GM19397 (cell line): ENCODE results near the gene AVP.

Source experiments
- ATAC-seq: cut with Tn5 transposase; IDR thresholded peaks from one replicate; pipeline ENCODE4 v1.9.1; 2021; ENCODE audit warnings: mild to moderate bottlenecking, moderate library complexity; ENCODE audit not compliant: unreplicated experiment

Gene AVP

GRCh38 chr20:3047486-3048419 lies 36.8 kb downstream of the AVP start:
- no peak for ATAC-seq

- ATAC-seq = no peak
Observed at GRCh38 chr20:3046677-3047462, 37.7 kb downstream of the AVP start.

- peak; percentile 91 for ATAC-seq
Observed at GRCh38 chr20:3045816-3046676, 38.5 kb downstream of the AVP start, which contains the start of gene MRPS26. TSS of gene MRPS26 (plus strand) at chr20:3046052. CDS start at chr20:3046069, 17 bp downstream.

- peak; percentile 41 for ATAC-seq
Observed at GRCh38 chr20:3045042-3045815, 39.3 kb downstream of the AVP start.

- ATAC-seq = no peak
Observed at GRCh38 chr20:3044336-3044965, 40.1 kb downstream of the AVP start.

GRCh38 chr20:3043322-3043721 lies 41.2 kb downstream of the AVP start, which contains the start of gene GNRH2:
TSS of gene GNRH2 (plus strand) at chr20:3043622. CDS start at chr20:3044415, 793 bp downstream.
- no peak for ATAC-seq

- no peak for ATAC-seq
Observed at GRCh38 chr20:3042625-3043024, 41.9 kb downstream of the AVP start.

GRCh38 chr20:3041854-3042409 lies 42.6 kb downstream of the AVP start:
- no peak for ATAC-seq

GRCh38 chr20:3040086-3040485 lies 44.4 kb downstream of the AVP start:
- ATAC-seq = no peak

GRCh38 chr20:3039426-3039825 lies 45.1 kb downstream of the AVP start:
- no peak for ATAC-seq

- ATAC-seq = no peak
Observed at GRCh38 chr20:3038454-3038853, 46.1 kb downstream of the AVP start.

GRCh38 chr20:3037654-3038053 lies 46.9 kb downstream of the AVP start:
- ATAC-seq = no peak

GRCh38 chr20:3032624-3033023 lies 51.9 kb downstream of the AVP start:
- ATAC-seq = no peak
